ENCODE results near the gene MPPED1.

GRCh38 chr22:43553451-43554258 is 141.8 kb downstream of the MPPED1 start:
- TF ChIP-seq CTCF (conservative IDR thresholded peaks at IDR 0.05 in 1 of 2, IDR thresholded peaks at IDR 0.05 in 1 of 2; ENCODE audit: low read depth in 1 of 2, low read length in 2 of 2): no peak
- TF ChIP-seq EZH2 (IDR thresholded peaks at IDR 0.05; ENCODE audit: low read length, missing control alignments): no peak
